Smooth muscle cell (in vitro differentiated cells): ENCODE results near the gene ZRANB2. TPM values are rescaled to one million over a fixed set of nuclear protein-coding genes. Genes with fewer than 3 reads are reported as not detected.

Source experiments
- DNase-seq: peaks from one replicate; lab custom pipeline; 2025; ENCODE audit not compliant: unreplicated experiment; lab: John Stamatoyannopoulos, UW
- H2AFZ ChIP-seq: fragments of 200-600 bp; sonication (generic); 2 replicates; pipeline ENCODE4 v1.6.0; 2016; ENCODE audit warnings: antibody characterized with exemption, low read depth, mild to moderate bottlenecking
- H3F3A ChIP-seq: fragments of 200-600 bp; sonication (generic); 2 replicates; pipeline ENCODE4 v1.6.0; 2017; ENCODE audit warnings: antibody characterized with exemption, low read depth
- H3K27ac ChIP-seq: fragments of 200-600 bp; sonication (generic); 2 replicates; pipeline ENCODE4 v1.5.1; 2016; ENCODE audit warnings: low read depth, mild to moderate bottlenecking
- H3K27me3 ChIP-seq: fragments of 200-600 bp; sonication (generic); 2 replicates; pipeline ENCODE4 v1.6.1; 2016; ENCODE audit warnings: low read depth, mild to moderate bottlenecking
- H3K36me3 ChIP-seq: fragments of 200-600 bp; sonication (generic); 2 replicates; pipeline ENCODE4 v1.5.1; 2016; ENCODE audit warnings: low read depth
- H3K4me1 ChIP-seq: fragments of 200-600 bp; sonication (generic); 2 replicates; pipeline ENCODE4 v1.5.1; 2016; ENCODE audit warnings: low read depth
- H3K4me2 ChIP-seq: fragments of 200-600 bp; sonication (generic); 2 replicates; pipeline ENCODE4 v1.6.0; 2016; ENCODE audit warnings: mild to moderate bottlenecking
- H3K4me3 ChIP-seq: fragments of 200-600 bp; sonication (generic); 2 replicates; pipeline ENCODE4 v1.5.1; 2016; ENCODE audit warnings: mild to moderate bottlenecking
- H3K79me2 ChIP-seq: fragments of 200-600 bp; sonication (generic); 2 replicates; pipeline ENCODE4 v1.6.0; 2016; ENCODE audit warnings: low read depth, mild to moderate bottlenecking
- H3K9ac ChIP-seq: fragments of 200-600 bp; sonication (generic); 2 replicates; pipeline ENCODE4 v1.6.0; 2016; ENCODE audit warnings: low read depth
- H3K9me3 ChIP-seq: fragments of 200-600 bp; sonication (generic); replicated peaks from 2 replicates; pipeline ENCODE4 v1.5.1; 2016; ENCODE audit warnings: low read depth
- H4K20me1 ChIP-seq: fragments of 200-600 bp; sonication (generic); 2 replicates; pipeline ENCODE4 v1.6.0; 2016; ENCODE audit warnings: low read depth
- CTCF ChIP-seq: fragments of 200-600 bp; sonication (generic); IDR thresholded peaks from 2 replicates; pipeline ENCODE4 v1.5.1; 2017; ENCODE audit warnings: borderline replicate concordance, mild to moderate bottlenecking, antibody characterized with exemption; ENCODE audit not compliant: insufficient read depth, poor library complexity, severe bottlenecking
- WGBS: methylation state at CpG from one replicate; pipeline ENCODE4 v1.1.7; 2016; ENCODE audit warnings: low lambda C conversion rate; 5-methylcytosine and 5-hydroxymethylcytosine counted together
- polyA plus RNA-seq: library from polyadenylated mRNA; unstranded; fragments of >200 nt; fragmentation: Nextera tagmentation; extraction: Ambion mirVana; gene quantifications from 2 replicates; pipeline ENCODE4 v1.2.1, GENCODE V29; 2016
- total RNA-seq: library from RNA; depleted of rRNA; stranded (reverse); fragments of >200 nt; gene quantifications from 2 replicates; pipeline ENCODE4 v1.2.3, GENCODE V29; 2014

Gene ZRANB2
- total and polyA plus RNA-seq, 2 experiments from 2014 or later = 45.5 to 77.0 TPM

- Histone ChIP-seq H3K4me3 (no peak overlapping the region), H3K4me2 (no peak overlapping the region), H4K20me1 (no peaks in the 10 kb centered on the region), H3K36me3 (no peaks in the 10 kb centered on the region), H3K9ac (no peak overlapping the region), H3K79me2 (no peaks in the 10 kb centered on the region), H3K27me3 (peaks cover 6% of the 10 kb centered on the region), H3K4me1 (no peaks in the 10 kb centered on the region), H3K9me3 (no peaks in the 10 kb centered on the region), H3F3A (no peaks in the 10 kb centered on the region), H3K27ac (no peak overlapping the region), H2AFZ (no peak overlapping the region)
- WGBS = 96% methylated on average over 1 of the region's 1 CpG
- no peak for TF ChIP-seq CTCF
- no peak for DNase-seq
Observed at GRCh38 chr1:71097428-71097827, 16.6 kb upstream of the ZRANB2 start.

- no peak overlapping the region for H3K27ac ChIP-seq
- H3K9ac ChIP-seq = no peak overlapping the region
- no peaks in the 10 kb centered on the region for H3K9me3 ChIP-seq
- H3K4me1 ChIP-seq = no peaks in the 10 kb centered on the region
- peaks cover 6% of the 10 kb centered on the region for H3K27me3 ChIP-seq
- no peaks in the 10 kb centered on the region for H3K79me2 ChIP-seq
- H3K36me3 ChIP-seq = no peaks in the 10 kb centered on the region
- H2AFZ ChIP-seq = no peak overlapping the region
- H3F3A ChIP-seq = no peaks in the 10 kb centered on the region
- H4K20me1 ChIP-seq = no peaks in the 10 kb centered on the region
- no peak for TF ChIP-seq CTCF
- no peak for DNase-seq
- 92% methylated on average over 2 of the region's 2 CpGs for WGBS
- no peak overlapping the region for H3K4me3 ChIP-seq
- no peak overlapping the region for H3K4me2 ChIP-seq
Observed at GRCh38 chr1:71094913-71095312, 14.1 kb upstream of the ZRANB2 start.

GRCh38 chr1:71093938-71094337 lies 13.1 kb upstream of the ZRANB2 start:
- TF ChIP-seq CTCF = peak; percentile 53
- Histone ChIP-seq H3K4me3 (no peak overlapping the region), H3K36me3 (no peaks in the 10 kb centered on the region), H3K9ac (no peak overlapping the region), H4K20me1 (no peaks in the 10 kb centered on the region), H3K9me3 (no peaks in the 10 kb centered on the region), H3K4me1 (no peaks in the 10 kb centered on the region), H3K27ac (no peak overlapping the region), H3F3A (no peaks in the 10 kb centered on the region), H2AFZ (no peak overlapping the region), H3K27me3 (no peaks in the 10 kb centered on the region), H3K4me2 (no peak overlapping the region), H3K79me2 (no peaks in the 10 kb centered on the region)
- 79% methylated on average over 1 of the region's 1 CpG for WGBS
- DNase-seq = no peak

GRCh38 chr1:71089536-71090270 lies 8.9 kb upstream of the ZRANB2 start:
- Histone ChIP-seq H3K4me3 (no peak overlapping the region), H3K27ac (no peak overlapping the region), H3K79me2 (no peaks in the 10 kb centered on the region), H3K36me3 (no peaks in the 10 kb centered on the region), H3K4me2 (no peak overlapping the region), H3K9ac (no peak overlapping the region), H3K27me3 (peaks cover 13% of the 10 kb centered on the region), H3K9me3 (no peaks in the 10 kb centered on the region), H3K4me1 (no peaks in the 10 kb centered on the region), H2AFZ (no peak overlapping the region), H3F3A (no peaks in the 10 kb centered on the region), H4K20me1 (no peaks in the 10 kb centered on the region)
- WGBS = 73% methylated on average over 6 of the region's 6 CpGs
- TF ChIP-seq CTCF = no peak
- DNase-seq = no peak
